H1 (cell line): Measurements from ENCODE around the gene TFB1M. TPM values are rescaled to one million over a fixed set of nuclear protein-coding genes. Genes with fewer than 3 reads are reported as not detected.

Experiments used
- CEBPB ChIP-seq: IDR thresholded peaks from 2 replicates; pipeline ENCODE4 v1.6.1; 2012; ENCODE audit warnings: low read depth, low read length
- KDM5A ChIP-seq: fragments of 200-600 bp; IDR thresholded peaks from 2 replicates; pipeline ENCODE4 v1.7.1; 2012; ENCODE audit warnings: mild to moderate bottlenecking, low read length, inconsistent platforms, mixed read lengths
- NANOG ChIP-seq: IDR thresholded peaks from 2 replicates; pipeline ENCODE4 v1.6.1; 2011; ENCODE audit warnings: low read length, low read depth, mild to moderate bottlenecking, inconsistent platforms; ENCODE audit not compliant: insufficient read depth, poor library complexity, severe bottlenecking
- POLR2A ChIP-seq, 2 experiments: IDR thresholded peaks; 1 replicate in 1 of 2; 2 replicates in 1 of 2; pipeline ENCODE4 v1.6.1; 2011; ENCODE audit warnings: low read depth in 2 of 2, low read length in 2 of 2, mild to moderate bottlenecking in 2 of 2; ENCODE audit errors: control extremely low read depth in 1 of 2
- SP1 ChIP-seq: IDR thresholded peaks from 2 replicates; pipeline ENCODE4 v1.6.1; 2011; ENCODE audit warnings: low read depth, low read length
- polyA plus RNA-seq, 7 experiments: library from polyadenylated mRNA; depleted of rRNA in 3 of 7; stranded (reverse) in 5 of 7; unstranded in 2 of 7; fragments of >200 nt in 5 of 7; fragments of 200-250 nt in 2 of 7; gene quantifications; 1 replicate in 5 of 7; 2 replicates in 1 of 7; 4 replicates in 1 of 7; pipeline versions ENCODE4 v1.2.1 to v1.2.3, GENCODE V29; 2011 to 2013; ENCODE audit warnings: missing spikeins in 2 of 7, mixed read lengths in 2 of 7
- total RNA-seq: library from RNA; stranded (reverse); fragmentation: NEBNext Ultra II Directional; extraction: Animal tissue kit (Norgen Biotek cat#: 25700); gene quantifications from 2 replicates; pipeline ENCODE4 v1.2.1, GENCODE V29; 2021
- TF ChIP-seq, protein P1 (sequence below): fragments of 300-600 bp; sonication (generic); IDR thresholded peaks from 2 replicates; pipeline ENCODE4 v1.7.1; 2012; ENCODE audit warnings: low read length, moderate library complexity, mild to moderate bottlenecking, inconsistent platforms; ENCODE audit not compliant: insufficient replicate concordance

The TFB1M gene
- total and polyA plus RNA-seq, 2 of the 8 experiments (the other 6 are each of a cell fraction or from before 2014, with no cell fraction given) = 28.2 to 49.4 TPM

DNA sequence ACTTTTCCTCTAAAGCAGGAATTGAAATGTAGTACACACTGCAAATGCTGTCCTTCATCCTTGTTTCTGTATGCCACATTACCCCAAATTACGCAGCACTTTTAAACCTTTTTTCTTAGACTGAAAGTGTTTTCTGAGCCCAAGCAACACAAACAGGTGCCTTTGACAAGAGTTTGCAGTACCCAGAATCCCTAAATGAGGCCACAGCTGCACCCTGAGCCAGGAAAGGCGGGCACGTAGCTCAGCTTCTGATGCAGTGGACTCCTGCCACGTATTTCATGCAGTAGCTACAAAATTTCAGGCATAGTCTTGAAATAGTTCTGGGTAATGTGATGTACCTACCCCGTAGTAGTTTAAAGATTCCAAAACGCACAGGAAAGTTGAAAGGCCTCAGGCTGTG lies 81.4 kb downstream of the TFB1M start (continued):
- TF ChIP-seq, protein P1, sequence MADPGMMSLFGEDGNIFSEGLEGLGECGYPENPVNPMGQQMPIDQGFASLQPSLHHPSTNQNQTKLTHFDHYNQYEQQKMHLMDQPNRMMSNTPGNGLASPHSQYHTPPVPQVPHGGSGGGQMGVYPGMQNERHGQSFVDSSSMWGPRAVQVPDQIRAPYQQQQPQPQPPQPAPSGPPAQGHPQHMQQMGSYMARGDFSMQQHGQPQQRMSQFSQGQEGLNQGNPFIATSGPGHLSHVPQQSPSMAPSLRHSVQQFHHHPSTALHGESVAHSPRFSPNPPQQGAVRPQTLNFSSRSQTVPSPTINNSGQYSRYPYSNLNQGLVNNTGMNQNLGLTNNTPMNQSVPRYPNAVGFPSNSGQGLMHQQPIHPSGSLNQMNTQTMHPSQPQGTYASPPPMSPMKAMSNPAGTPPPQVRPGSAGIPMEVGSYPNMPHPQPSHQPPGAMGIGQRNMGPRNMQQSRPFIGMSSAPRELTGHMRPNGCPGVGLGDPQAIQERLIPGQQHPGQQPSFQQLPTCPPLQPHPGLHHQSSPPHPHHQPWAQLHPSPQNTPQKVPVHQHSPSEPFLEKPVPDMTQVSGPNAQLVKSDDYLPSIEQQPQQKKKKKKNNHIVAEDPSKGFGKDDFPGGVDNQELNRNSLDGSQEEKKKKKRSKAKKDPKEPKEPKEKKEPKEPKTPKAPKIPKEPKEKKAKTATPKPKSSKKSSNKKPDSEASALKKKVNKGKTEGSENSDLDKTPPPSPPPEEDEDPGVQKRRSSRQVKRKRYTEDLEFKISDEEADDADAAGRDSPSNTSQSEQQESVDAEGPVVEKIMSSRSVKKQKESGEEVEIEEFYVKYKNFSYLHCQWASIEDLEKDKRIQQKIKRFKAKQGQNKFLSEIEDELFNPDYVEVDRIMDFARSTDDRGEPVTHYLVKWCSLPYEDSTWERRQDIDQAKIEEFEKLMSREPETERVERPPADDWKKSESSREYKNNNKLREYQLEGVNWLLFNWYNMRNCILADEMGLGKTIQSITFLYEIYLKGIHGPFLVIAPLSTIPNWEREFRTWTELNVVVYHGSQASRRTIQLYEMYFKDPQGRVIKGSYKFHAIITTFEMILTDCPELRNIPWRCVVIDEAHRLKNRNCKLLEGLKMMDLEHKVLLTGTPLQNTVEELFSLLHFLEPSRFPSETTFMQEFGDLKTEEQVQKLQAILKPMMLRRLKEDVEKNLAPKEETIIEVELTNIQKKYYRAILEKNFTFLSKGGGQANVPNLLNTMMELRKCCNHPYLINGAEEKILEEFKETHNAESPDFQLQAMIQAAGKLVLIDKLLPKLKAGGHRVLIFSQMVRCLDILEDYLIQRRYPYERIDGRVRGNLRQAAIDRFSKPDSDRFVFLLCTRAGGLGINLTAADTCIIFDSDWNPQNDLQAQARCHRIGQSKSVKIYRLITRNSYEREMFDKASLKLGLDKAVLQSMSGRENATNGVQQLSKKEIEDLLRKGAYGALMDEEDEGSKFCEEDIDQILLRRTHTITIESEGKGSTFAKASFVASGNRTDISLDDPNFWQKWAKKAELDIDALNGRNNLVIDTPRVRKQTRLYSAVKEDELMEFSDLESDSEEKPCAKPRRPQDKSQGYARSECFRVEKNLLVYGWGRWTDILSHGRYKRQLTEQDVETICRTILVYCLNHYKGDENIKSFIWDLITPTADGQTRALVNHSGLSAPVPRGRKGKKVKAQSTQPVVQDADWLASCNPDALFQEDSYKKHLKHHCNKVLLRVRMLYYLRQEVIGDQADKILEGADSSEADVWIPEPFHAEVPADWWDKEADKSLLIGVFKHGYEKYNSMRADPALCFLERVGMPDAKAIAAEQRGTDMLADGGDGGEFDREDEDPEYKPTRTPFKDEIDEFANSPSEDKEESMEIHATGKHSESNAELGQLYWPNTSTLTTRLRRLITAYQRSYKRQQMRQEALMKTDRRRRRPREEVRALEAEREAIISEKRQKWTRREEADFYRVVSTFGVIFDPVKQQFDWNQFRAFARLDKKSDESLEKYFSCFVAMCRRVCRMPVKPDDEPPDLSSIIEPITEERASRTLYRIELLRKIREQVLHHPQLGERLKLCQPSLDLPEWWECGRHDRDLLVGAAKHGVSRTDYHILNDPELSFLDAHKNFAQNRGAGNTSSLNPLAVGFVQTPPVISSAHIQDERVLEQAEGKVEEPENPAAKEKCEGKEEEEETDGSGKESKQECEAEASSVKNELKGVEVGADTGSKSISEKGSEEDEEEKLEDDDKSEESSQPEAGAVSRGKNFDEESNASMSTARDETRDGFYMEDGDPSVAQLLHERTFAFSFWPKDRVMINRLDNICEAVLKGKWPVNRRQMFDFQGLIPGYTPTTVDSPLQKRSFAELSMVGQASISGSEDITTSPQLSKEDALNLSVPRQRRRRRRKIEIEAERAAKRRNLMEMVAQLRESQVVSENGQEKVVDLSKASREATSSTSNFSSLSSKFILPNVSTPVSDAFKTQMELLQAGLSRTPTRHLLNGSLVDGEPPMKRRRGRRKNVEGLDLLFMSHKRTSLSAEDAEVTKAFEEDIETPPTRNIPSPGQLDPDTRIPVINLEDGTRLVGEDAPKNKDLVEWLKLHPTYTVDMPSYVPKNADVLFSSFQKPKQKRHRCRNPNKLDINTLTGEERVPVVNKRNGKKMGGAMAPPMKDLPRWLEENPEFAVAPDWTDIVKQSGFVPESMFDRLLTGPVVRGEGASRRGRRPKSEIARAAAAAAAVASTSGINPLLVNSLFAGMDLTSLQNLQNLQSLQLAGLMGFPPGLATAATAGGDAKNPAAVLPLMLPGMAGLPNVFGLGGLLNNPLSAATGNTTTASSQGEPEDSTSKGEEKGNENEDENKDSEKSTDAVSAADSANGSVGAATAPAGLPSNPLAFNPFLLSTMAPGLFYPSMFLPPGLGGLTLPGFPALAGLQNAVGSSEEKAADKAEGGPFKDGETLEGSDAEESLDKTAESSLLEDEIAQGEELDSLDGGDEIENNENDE = no peak
- TF ChIP-seq CEBPB = no peak
- TF ChIP-seq KDM5A = no peak
- no peak for TF ChIP-seq POLR2A (IDR thresholded peaks at IDR 0.05; ENCODE audit: control extremely low read depth in 1 of 2, low read depth in 2 of 2, low read length in 2 of 2)
- no peak for TF ChIP-seq NANOG
- no peak for TF ChIP-seq SP1
